Calu3 (cell line): ENCODE data around the gene CATSPER1. TPM values are rescaled to one million over a fixed set of nuclear protein-coding genes. Genes with fewer than 3 reads are reported as not detected.
"Not testable (repeated sequence)": the region's sequence is repeated elsewhere in the genome, so short reads cannot be mapped to it uniquely, and the experiment has no call there.

Experiments used
- BruUV-seq: library from RNA; stranded (reverse); fragments of 400-500 nt; replicated peaks from 2 replicates; lab custom pipeline; 2021; lab: Mats Ljungman, UMichigan
- CTCF ChIA-PET: fragments of 300-600 bp; sonication (Branson Sonifier 250); formaldehyde crosslinking; loops from one replicate; lab custom pipeline; 2022; ENCODE audit warnings: antibody characterized with exemption; lab: Charles Lee
- DNase-seq: peaks from one replicate; pipeline ENCODE4 v3.0.0; 2022
- H3K27ac Mint-ChIP-seq: one replicate; pipeline ENCODE4 v1.8.0; 2022; ENCODE audit warnings: mixed read lengths; ENCODE audit not compliant: unreplicated experiment
- H3K27me3 Mint-ChIP-seq: one replicate; pipeline ENCODE4 v1.8.0; 2022; ENCODE audit warnings: mixed read lengths; ENCODE audit not compliant: unreplicated experiment
- H3K36me3 Mint-ChIP-seq: one replicate; pipeline ENCODE4 v1.8.0; 2022; ENCODE audit warnings: mild to moderate bottlenecking, moderate library complexity, mixed read lengths; ENCODE audit not compliant: insufficient read depth, unreplicated experiment
- H3K4me1 Mint-ChIP-seq: one replicate; pipeline ENCODE4 v1.8.0; 2022; ENCODE audit warnings: mild to moderate bottlenecking, low read depth, mixed read lengths; ENCODE audit not compliant: unreplicated experiment
- H3K4me3 Mint-ChIP-seq: one replicate; pipeline ENCODE4 v1.8.0; 2022; ENCODE audit warnings: mild to moderate bottlenecking, low read depth, moderate library complexity, mixed read lengths; ENCODE audit not compliant: unreplicated experiment
- H3K9me3 Mint-ChIP-seq: one replicate; pipeline ENCODE4 v1.8.0; 2022; ENCODE audit warnings: low read depth, mixed read lengths; ENCODE audit not compliant: unreplicated experiment
- CTCF ChIP-seq: fragments of 200-600 bp; IDR thresholded peaks from one replicate; pipeline ENCODE4 v1.8.0; 2022; ENCODE audit warnings: antibody characterized with exemption; ENCODE audit not compliant: unreplicated experiment
- intact Hi-C: fragments of 100-400 bp; cut with micrococcal nuclease; formaldehyde crosslinking; loops from one replicate; pipeline ENCODE4 v1.10.0; 2022; ENCODE audit not compliant: unreplicated experiment
- total RNA-seq: library from RNA; stranded (reverse); gene quantifications from 2 replicates; pipeline ENCODE4 v1.2.3, GENCODE V29; 2022

CATSPER1 gene
- total RNA-seq, 1 experiment from 2014 or later: 1.0 TPM

GRCh38 chr11:66011785-66012303, 14.4 kb downstream of the CATSPER1 start, which contains the start of gene CST6:
TSS of gene CST6 (plus strand) at chr11:66012008. CDS start at chr11:66012045, 37 bp downstream.
- no peak for TF ChIP-seq CTCF
- CTCF ChIA-PET: interaction anchor here (0.6 to 1.3 kb wide), 7 partner anchors 9 to 127 kb away, joined by 3 to 10 read pairs (median 4); partner anchors contain the start of genes BANF1, EIF1AD and SF3B2
- no peaks in the 10 kb centered on the region for H3K27me3 Mint-ChIP-seq
- intact Hi-C loops: loop anchor here (1.0 kb wide), 1 partner anchor 10 kb away; the partner anchor contains the start of genes BANF1 and EIF1AD
- TSS peak; percentile 51 for BruUV-seq
- peak; percentile 37 for DNase-seq
- H3K27ac Mint-ChIP-seq: peak within 1 kb of the TSS; percentile 63
- peaks cover 43% of the 10 kb centered on the region for H3K36me3 Mint-ChIP-seq
- H3K4me3 Mint-ChIP-seq: peak within 1 kb of the TSS; percentile 57
- H3K4me1 Mint-ChIP-seq: peaks cover 35% of the 10 kb centered on the region
- H3K9me3 Mint-ChIP-seq: no peaks in the 10 kb centered on the region

GRCh38 chr11:66011239-66011784, 15.0 kb downstream of the CATSPER1 start:
- intact Hi-C loops: loop anchor here (1.0 kb wide), 1 partner anchor 9 kb away; the partner anchor contains the start of genes BANF1 and EIF1AD
- CTCF ChIA-PET: interaction anchor here (0.6 to 1.3 kb wide), 8 partner anchors 9 to 127 kb away, joined by 3 to 10 read pairs (median 4); partner anchors contain the start of genes BANF1, EIF1AD and SF3B2
- Mint-ChIP-seq H3K4me3 (peak overlapping the region; percentile 57), H3K27me3 (no peaks in the 10 kb centered on the region), H3K4me1 (peaks cover 29% of the 10 kb centered on the region), H3K36me3 (peaks cover 43% of the 10 kb centered on the region), H3K27ac (peak overlapping the region; percentile 63), H3K9me3 (no peaks in the 10 kb centered on the region)
- BruUV-seq: no TSS peak
- DNase-seq: peak; percentile 87
- no peak for TF ChIP-seq CTCF

- intact Hi-C loops, H3K4me3 Mint-ChIP-seq, H3K9me3 Mint-ChIP-seq, H3K27ac Mint-ChIP-seq, H3K27me3 Mint-ChIP-seq, CTCF ChIA-PET, BruUV-seq, DNase-seq: not testable (repeated sequence)
- H3K36me3 Mint-ChIP-seq: peaks cover 43% of the 10 kb centered on the region
- peaks cover 17% of the 10 kb centered on the region for H3K4me1 Mint-ChIP-seq
Measured at GRCh38 chr11:66010036-66010435, 16.2 kb downstream of the CATSPER1 start.

- CTCF ChIA-PET: interaction anchor here (0.6 kb wide), 1 partner anchor 462 kb away, joined by 6 read pairs; no protein-coding TSS in a partner anchor
- Mint-ChIP-seq H3K9me3 (no peaks in the 10 kb centered on the region), H3K4me1 (peaks cover 6% of the 10 kb centered on the region), H3K36me3 (peaks cover 41% of the 10 kb centered on the region), H3K27ac (no peak overlapping the region), H3K27me3 (no peaks in the 10 kb centered on the region), H3K4me3 (no peak overlapping the region)
- intact Hi-C loops: no loop called here
- no peak for TF ChIP-seq CTCF
- no peak for DNase-seq
- no TSS peak for BruUV-seq
Measured at GRCh38 chr11:66008468-66009101, 17.7 kb downstream of the CATSPER1 start.
